ENCODE results near the gene ZMYND8.

DNA sequence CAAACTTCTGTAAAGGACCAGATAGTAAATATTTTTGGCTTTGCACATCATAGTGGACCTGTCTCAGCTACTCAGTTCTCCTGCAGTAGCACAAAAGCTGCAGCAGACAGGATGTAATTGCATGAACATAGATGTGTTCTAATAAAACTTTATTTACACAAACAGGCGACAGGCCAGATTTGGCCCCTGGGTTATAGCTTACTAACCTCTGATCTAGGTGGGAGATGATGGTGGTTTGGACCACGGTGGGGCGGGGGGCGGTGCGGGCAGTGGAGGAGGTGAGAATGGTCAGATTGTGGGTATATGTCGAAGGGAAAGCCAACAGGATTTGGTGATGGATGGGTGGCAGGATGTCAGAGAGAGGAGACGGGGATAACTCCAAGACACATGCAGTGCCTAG lies 196.3 kb downstream of the ZMYND8 start:
- TF ChIP-seq CTCF (conservative IDR thresholded peaks at IDR 0.05) = no peak
- no peak for TF ChIP-seq EZH2 (IDR thresholded peaks at IDR 0.05; ENCODE audit: low read depth)
